ENCODE results near the gene WIPF2. TPM values are rescaled to one million over a fixed set of nuclear protein-coding genes. Genes with fewer than 3 reads are reported as not detected.

Gene WIPF2
- total RNA-seq, 3 donors from 2014 or later = 21.3 to 24.6 (median 22.1) TPM

DNA sequence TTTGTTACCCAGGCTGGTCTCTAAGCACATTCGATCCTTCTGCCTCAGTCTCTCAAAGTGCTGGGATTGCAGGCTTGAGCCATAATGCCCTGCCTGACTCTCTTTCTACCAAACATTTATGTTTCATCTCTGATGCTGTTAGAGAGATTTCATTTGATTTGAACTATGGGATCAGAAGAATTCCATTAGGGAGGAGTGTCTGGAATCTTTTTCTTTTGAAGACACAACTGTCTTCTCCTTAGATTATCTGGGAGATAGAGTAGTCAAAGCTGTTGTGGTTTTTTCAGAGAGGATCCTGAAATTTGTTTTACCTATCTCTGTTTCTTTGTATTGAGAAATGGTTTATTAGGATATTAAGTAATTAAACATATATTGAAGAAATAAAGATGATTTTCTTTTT, 29.4 kb downstream of the WIPF2 start:
- H3K36me3 Mint-ChIP-seq (ENCODE audit: insufficient read depth) = peaks cover 5% of the 10 kb centered on the region
- no peaks in the 10 kb centered on the region for H3K9me3 Mint-ChIP-seq
- H3K4me3 Mint-ChIP-seq = no peak overlapping the region
- H3K4me1 Mint-ChIP-seq (ENCODE audit: low read depth) = peaks cover 23% of the 10 kb centered on the region
- H3K27me3 Mint-ChIP-seq (ENCODE audit: low read depth) = no peaks in the 10 kb centered on the region
- no peak for DNase-seq
- ATAC-seq = no peak

GRCh38 chr17:40251576-40251975, 32.5 kb downstream of the WIPF2 start:
- Mint-ChIP-seq H3K4me3 (no peak overlapping the region), H3K36me3 (ENCODE audit: insufficient read depth) (peaks cover 2% of the 10 kb centered on the region), H3K27me3 (ENCODE audit: low read depth) (no peaks in the 10 kb centered on the region), H3K4me1 (ENCODE audit: low read depth) (peaks cover 17% of the 10 kb centered on the region), H3K9me3 (no peaks in the 10 kb centered on the region)
- ATAC-seq = no peak
- no peak for DNase-seq

GRCh38 chr17:40253565-40253964, 34.5 kb downstream of the WIPF2 start:
- no peak overlapping the region for H3K4me3 Mint-ChIP-seq
- peaks cover 17% of the 10 kb centered on the region for H3K4me1 Mint-ChIP-seq (ENCODE audit: low read depth)
- H3K27me3 Mint-ChIP-seq (ENCODE audit: low read depth) = no peaks in the 10 kb centered on the region
- ATAC-seq = no peak
- H3K36me3 Mint-ChIP-seq (ENCODE audit: insufficient read depth) = peaks cover 7% of the 10 kb centered on the region
- H3K9me3 Mint-ChIP-seq = no peaks in the 10 kb centered on the region
- DNase-seq = no peak

DNA sequence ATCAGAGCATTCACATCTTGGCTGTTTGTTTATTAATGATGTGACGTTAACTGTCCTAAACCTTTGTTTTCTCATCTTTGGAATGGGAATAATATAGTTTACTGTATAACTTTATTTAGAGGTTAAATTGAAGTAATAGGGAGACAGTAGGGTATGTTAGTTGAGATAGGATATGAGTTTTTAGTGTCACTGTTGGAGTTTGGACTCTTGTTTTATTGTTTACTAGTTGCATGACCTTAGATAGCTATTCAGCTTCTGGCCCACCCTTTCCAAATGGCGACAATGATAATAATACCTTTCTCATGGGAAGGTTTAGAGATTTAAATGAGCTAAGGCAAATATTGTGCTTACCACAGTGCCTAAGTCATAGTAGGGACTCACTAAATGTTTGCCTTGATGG, 40.4 kb downstream of the WIPF2 start:
- H3K36me3 Mint-ChIP-seq (ENCODE audit: insufficient read depth) = peaks cover 23% of the 10 kb centered on the region
- DNase-seq = no peak

GRCh38 chr17:40260528-40260927, 41.4 kb downstream of the WIPF2 start:
- peaks cover 24% of the 10 kb centered on the region for H3K36me3 Mint-ChIP-seq (ENCODE audit: insufficient read depth)
- H3K4me3 Mint-ChIP-seq = no peak overlapping the region
- peaks cover 10% of the 10 kb centered on the region for H3K4me1 Mint-ChIP-seq (ENCODE audit: low read depth)
- DNase-seq = no peak
- no peaks in the 10 kb centered on the region for H3K27me3 Mint-ChIP-seq (ENCODE audit: low read depth)
- no peaks in the 10 kb centered on the region for H3K9me3 Mint-ChIP-seq
- ATAC-seq = no peak

More for the DNA sequence above, 40.4 kb downstream of the WIPF2 start:
- no peaks in the 10 kb centered on the region for H3K27me3 Mint-ChIP-seq (ENCODE audit: low read depth)
- peaks cover 10% of the 10 kb centered on the region for H3K4me1 Mint-ChIP-seq (ENCODE audit: low read depth)
- ATAC-seq = no peak
- no peaks in the 10 kb centered on the region for H3K9me3 Mint-ChIP-seq
- no peak overlapping the region for H3K4me3 Mint-ChIP-seq

DNA sequence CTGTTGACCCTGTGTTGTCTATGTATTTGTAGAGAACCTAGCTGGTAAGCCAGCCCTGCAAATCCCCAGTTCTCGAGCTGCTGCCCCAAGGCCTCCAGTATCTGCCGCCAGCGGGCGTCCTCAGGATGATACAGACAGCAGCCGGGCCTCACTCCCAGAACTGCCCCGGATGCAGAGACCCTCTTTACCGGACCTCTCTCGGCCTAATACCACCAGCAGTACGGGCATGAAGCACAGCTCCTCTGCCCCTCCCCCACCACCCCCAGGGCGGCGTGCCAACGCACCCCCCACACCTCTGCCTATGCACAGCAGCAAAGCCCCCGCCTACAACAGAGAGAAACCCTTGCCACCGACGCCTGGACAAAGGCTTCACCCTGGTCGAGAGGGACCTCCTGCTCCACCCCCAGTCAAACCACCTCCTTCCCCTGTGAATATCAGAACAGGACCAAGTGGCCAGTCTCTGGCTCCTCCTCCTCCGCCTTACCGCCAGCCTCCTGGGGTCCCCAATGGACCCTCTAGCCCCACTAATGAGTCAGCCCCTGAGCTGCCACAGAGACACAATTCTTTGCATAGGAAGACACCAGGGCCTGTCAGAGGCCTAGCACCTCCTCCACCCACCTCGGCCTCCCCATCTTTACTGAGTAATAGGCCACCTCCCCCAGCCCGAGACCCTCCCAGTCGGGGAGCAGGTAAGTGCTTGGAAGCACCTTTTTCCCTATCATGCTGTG, 45.5 kb downstream of the WIPF2 start:
- Mint-ChIP-seq H3K36me3 (ENCODE audit: insufficient read depth) (peaks cover 15% of the 10 kb centered on the region), H3K27me3 (ENCODE audit: low read depth) (no peaks in the 10 kb centered on the region), H3K4me3 (no peak overlapping the region), H3K9me3 (no peaks in the 10 kb centered on the region), H3K4me1 (ENCODE audit: low read depth) (peaks cover 8% of the 10 kb centered on the region)
- ATAC-seq (no peak), DNase-seq (no peak)

GRCh38 chr17:40265337-40265736, 46.2 kb downstream of the WIPF2 start:
- DNase-seq = no peak
- peaks cover 8% of the 10 kb centered on the region for H3K4me1 Mint-ChIP-seq (ENCODE audit: low read depth)
- no peak for ATAC-seq
- no peak overlapping the region for H3K4me3 Mint-ChIP-seq
- peaks cover 15% of the 10 kb centered on the region for H3K36me3 Mint-ChIP-seq (ENCODE audit: insufficient read depth)
- no peaks in the 10 kb centered on the region for H3K27me3 Mint-ChIP-seq (ENCODE audit: low read depth)
- no peaks in the 10 kb centered on the region for H3K9me3 Mint-ChIP-seq

- ATAC-seq = no peak
- H3K9me3 Mint-ChIP-seq = no peaks in the 10 kb centered on the region
- DNase-seq = no peak
- H3K27me3 Mint-ChIP-seq (ENCODE audit: low read depth) = no peaks in the 10 kb centered on the region
- H3K4me1 Mint-ChIP-seq (ENCODE audit: low read depth) = peaks cover 8% of the 10 kb centered on the region
- peaks cover 23% of the 10 kb centered on the region for H3K36me3 Mint-ChIP-seq (ENCODE audit: insufficient read depth)
- no peak overlapping the region for H3K4me3 Mint-ChIP-seq
These were observed 47.8 kb downstream of the WIPF2 start for GRCh38 chr17:40266882-40267281.

DNA sequence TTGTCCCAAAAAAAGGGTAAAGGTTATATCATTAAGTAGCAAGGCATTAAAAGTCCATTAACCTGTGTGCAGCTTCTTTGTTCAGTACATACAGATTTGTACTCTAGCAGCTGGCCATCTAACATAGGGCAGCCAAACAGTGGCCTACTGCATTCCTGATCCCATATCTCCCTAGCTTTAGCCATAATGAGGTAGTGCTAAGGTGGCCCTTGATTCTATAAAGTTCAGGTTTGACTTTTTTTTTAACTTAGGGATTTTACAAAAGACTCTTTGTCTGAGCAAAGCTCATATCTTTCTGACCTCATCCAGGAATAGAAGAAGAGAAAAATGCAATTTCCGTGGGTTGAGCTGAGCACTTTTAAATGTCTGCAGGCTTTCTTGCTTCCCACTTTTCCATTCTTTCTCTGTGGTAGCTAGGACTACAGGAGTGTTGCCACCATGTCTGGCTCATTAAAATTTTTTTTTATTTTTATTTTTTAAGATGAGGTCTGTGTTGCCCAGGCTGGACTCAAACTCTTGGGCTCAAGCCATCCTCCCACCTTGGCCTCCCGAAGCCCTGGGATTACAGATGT, 49.1 kb downstream of the WIPF2 start:
- DNase-seq (no peak), ATAC-seq (no peak)
- Mint-ChIP-seq H3K27me3 (ENCODE audit: low read depth) (no peaks in the 10 kb centered on the region), H3K4me1 (ENCODE audit: low read depth) (no peaks in the 10 kb centered on the region), H3K9me3 (no peaks in the 10 kb centered on the region), H3K36me3 (ENCODE audit: insufficient read depth) (peaks cover 15% of the 10 kb centered on the region), H3K4me3 (no peak overlapping the region)

DNA sequence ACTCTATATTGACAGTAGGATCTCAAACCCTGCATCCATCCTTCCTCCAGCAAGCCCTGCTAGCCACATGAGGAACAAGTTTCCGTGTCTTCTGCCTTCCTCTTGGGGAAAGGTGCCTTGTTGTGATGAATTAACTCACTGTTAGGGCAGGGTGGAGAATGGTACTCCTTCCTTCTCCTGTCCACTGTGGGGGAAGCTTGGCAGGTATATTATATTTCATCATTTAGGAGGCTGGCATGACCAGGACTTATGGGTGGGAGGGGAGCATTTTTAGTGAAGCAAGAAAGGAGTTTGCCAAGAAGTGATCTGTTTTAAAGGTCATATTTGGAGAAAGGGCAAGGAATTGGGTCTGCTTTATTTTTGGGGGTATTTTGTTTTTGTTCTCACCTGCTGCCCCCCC, 59.3 kb downstream of the WIPF2 start:
- H3K36me3 Mint-ChIP-seq (ENCODE audit: insufficient read depth) = peaks cover 45% of the 10 kb centered on the region
- no peak overlapping the region for H3K4me3 Mint-ChIP-seq
- DNase-seq = no peak
- H3K9me3 Mint-ChIP-seq = no peaks in the 10 kb centered on the region
- no peak for ATAC-seq
- H3K27me3 Mint-ChIP-seq (ENCODE audit: low read depth) = no peaks in the 10 kb centered on the region
- H3K4me1 Mint-ChIP-seq (ENCODE audit: low read depth) = peaks cover 14% of the 10 kb centered on the region

- ATAC-seq (no peak), DNase-seq (no peak)
- Mint-ChIP-seq H3K4me1 (ENCODE audit: low read depth) (peaks cover 24% of the 10 kb centered on the region), H3K36me3 (ENCODE audit: insufficient read depth) (peaks cover 41% of the 10 kb centered on the region), H3K27me3 (ENCODE audit: low read depth) (no peaks in the 10 kb centered on the region), H3K4me3 (no peak overlapping the region), H3K9me3 (no peaks in the 10 kb centered on the region)
These were observed 60.3 kb downstream of the WIPF2 start for GRCh38 chr17:40279402-40279801.

GRCh38 chr17:40281663-40282062, 62.6 kb downstream of the WIPF2 start:
- no peak for DNase-seq
- Mint-ChIP-seq H3K9me3 (no peaks in the 10 kb centered on the region), H3K36me3 (ENCODE audit: insufficient read depth) (peaks cover 32% of the 10 kb centered on the region), H3K4me3 (no peak overlapping the region), H3K27me3 (ENCODE audit: low read depth) (no peaks in the 10 kb centered on the region), H3K4me1 (ENCODE audit: low read depth) (peaks cover 29% of the 10 kb centered on the region)
- ATAC-seq = no peak

- H3K4me1 Mint-ChIP-seq (ENCODE audit: low read depth) = peaks cover 41% of the 10 kb centered on the region
- no peak for DNase-seq
- no peaks in the 10 kb centered on the region for H3K27me3 Mint-ChIP-seq (ENCODE audit: low read depth)
- no peaks in the 10 kb centered on the region for H3K9me3 Mint-ChIP-seq
- H3K4me3 Mint-ChIP-seq = peak overlapping the region; percentile 57
- peak; percentile 61 to 63 for ATAC-seq
- H3K36me3 Mint-ChIP-seq (ENCODE audit: insufficient read depth) = peaks cover 21% of the 10 kb centered on the region
These were observed 64.6 kb downstream of the WIPF2 start for GRCh38 chr17:40283662-40284061.

GRCh38 chr17:40284085-40284713, 65.1 kb downstream of the WIPF2 start:
- ATAC-seq (no peak), DNase-seq (no peak)
- peaks cover 44% of the 10 kb centered on the region for H3K4me1 Mint-ChIP-seq (ENCODE audit: low read depth)
- H3K9me3 Mint-ChIP-seq = no peaks in the 10 kb centered on the region
- no peaks in the 10 kb centered on the region for H3K27me3 Mint-ChIP-seq (ENCODE audit: low read depth)
- H3K4me3 Mint-ChIP-seq = peak overlapping the region; percentile 57
- H3K36me3 Mint-ChIP-seq (ENCODE audit: insufficient read depth) = peaks cover 18% of the 10 kb centered on the region

DNA sequence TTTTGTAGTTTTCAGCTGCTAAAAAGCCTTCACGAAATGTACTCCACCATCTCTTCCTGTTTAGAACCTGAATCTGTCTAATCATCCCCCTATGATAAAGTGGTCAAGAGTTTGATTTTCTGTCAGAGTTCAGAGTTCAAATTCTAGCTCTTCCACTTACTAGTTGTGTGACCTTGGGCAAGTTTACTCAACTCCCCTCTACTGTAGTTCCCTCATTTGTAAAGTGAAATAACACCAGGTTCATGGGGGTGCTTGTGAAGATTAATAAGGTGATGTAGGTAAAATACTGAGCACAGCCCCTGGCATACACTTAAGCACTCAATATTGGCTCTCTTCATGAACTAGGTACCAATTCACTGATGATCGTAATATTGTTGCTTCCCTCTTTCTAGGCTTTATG, 67.4 kb downstream of the WIPF2 start:
- Mint-ChIP-seq H3K4me1 (ENCODE audit: low read depth) (peaks cover 49% of the 10 kb centered on the region), H3K27me3 (ENCODE audit: low read depth) (no peaks in the 10 kb centered on the region)

More for the DNA sequence above, 67.4 kb downstream of the WIPF2 start:
- no peak for DNase-seq
- no peak overlapping the region for H3K4me3 Mint-ChIP-seq
- no peak for ATAC-seq
- H3K36me3 Mint-ChIP-seq (ENCODE audit: insufficient read depth) = peaks cover 11% of the 10 kb centered on the region
- no peaks in the 10 kb centered on the region for H3K9me3 Mint-ChIP-seq
